IMR-90 (cell line): ENCODE measurements around the gene PKM. TPM values are rescaled to one million over a fixed set of nuclear protein-coding genes. Genes with fewer than 3 reads are reported as not detected.
A peak's percentile ranks its signal among the peaks of the same experiment; 100 is the strongest.

Experiments used
- ATAC-seq: fragments of 200-7000 bp; cut with Tn5 transposase; 2 replicates; pipeline ENCODE4 v1.9.1; 2020; ENCODE audit warnings: low read depth, mild to moderate bottlenecking, moderate library complexity
- BruUV-seq: library from RNA; stranded (reverse); fragments of 400-500 nt; replicated peaks from 2 replicates; lab custom pipeline; 2021; lab: Mats Ljungman, UMichigan
- CTCF ChIA-PET: fragments of 300-600 bp; formaldehyde crosslinking; extraction: SDS; loops from one replicate; lab custom pipeline; 2021; ENCODE audit warnings: antibody characterized with exemption; lab: Yijun Ruan, JAX
- POLR2A ChIA-PET: fragments of 300-600 bp; sonication (Branson Sonifier 250); formaldehyde crosslinking; loops from one replicate; lab custom pipeline; 2022; ENCODE audit warnings: antibody characterized with exemption; ENCODE audit not compliant: unreplicated experiment; lab: Charles Lee
- DNase-seq: peaks from one replicate; pipeline ENCODE4 v3.0.0; 2013
- H2AFZ ChIP-seq: replicated peaks from 2 replicates; pipeline ENCODE3; 2013; ENCODE audit warnings: low read length, mild to moderate bottlenecking; ENCODE audit not compliant: poor library complexity
- H2AK5ac ChIP-seq: 2 replicates; pipeline ENCODE4 v1.6.1; 2013; ENCODE audit warnings: low read depth, low read length, inconsistent platforms
- H2AK9ac ChIP-seq: replicated peaks from 2 replicates; pipeline ENCODE3; 2013; ENCODE audit warnings: mild to moderate bottlenecking, low read depth, low read length, moderate library complexity; ENCODE audit not compliant: poor library complexity
- H2BK120ac ChIP-seq: 2 replicates; pipeline ENCODE4 v1.6.1; 2013; ENCODE audit warnings: low read depth, low read length, inconsistent platforms
- H2BK15ac ChIP-seq: 3 replicates; pipeline ENCODE4 v1.6.1; 2013; ENCODE audit warnings: low read depth, low read length, inconsistent platforms
- H2BK20ac ChIP-seq: 2 replicates; pipeline ENCODE4 v1.6.1; 2013; ENCODE audit warnings: low read depth, mild to moderate bottlenecking, inconsistent platforms, low read length, moderate library complexity
- H2BK5ac ChIP-seq: 2 replicates; pipeline ENCODE4 v1.6.1; 2013; ENCODE audit warnings: mild to moderate bottlenecking, low read depth, low read length, inconsistent platforms; ENCODE audit not compliant: poor library complexity, severe bottlenecking
- H3K14ac ChIP-seq: replicated peaks from 2 replicates; pipeline ENCODE4 v1.6.1; 2013; ENCODE audit warnings: low read depth, low read length, inconsistent platforms
- H3K18ac ChIP-seq: 2 replicates; pipeline ENCODE4 v1.6.1; 2013; ENCODE audit warnings: low read depth, low read length, control low read depth
- H3K23ac ChIP-seq: 2 replicates; pipeline ENCODE4 v1.6.1; 2013; ENCODE audit warnings: low read depth, low read length, inconsistent platforms
- H3K27ac ChIP-seq: 2 replicates; pipeline ENCODE4 v1.5.1; 2013; ENCODE audit warnings: mild to moderate bottlenecking, control low read depth, low read length; ENCODE audit not compliant: insufficient read depth
- H3K27me3 ChIP-seq: 2 replicates; pipeline ENCODE4 v1.6.1; 2013; ENCODE audit warnings: low read length; ENCODE audit not compliant: control insufficient read depth, insufficient read depth
- H3K36me3 ChIP-seq: 2 replicates; pipeline ENCODE4 v1.6.1; 2013; ENCODE audit warnings: low read length, mixed read lengths; ENCODE audit not compliant: control insufficient read depth, insufficient read depth
- H3K4ac ChIP-seq: 2 replicates; pipeline ENCODE4 v1.6.1; 2013; ENCODE audit warnings: low read depth, low read length, inconsistent platforms
- H3K4me1 ChIP-seq: 2 replicates; pipeline ENCODE4 v1.6.1; 2013; ENCODE audit warnings: low read length, mixed read lengths; ENCODE audit not compliant: control insufficient read depth, insufficient read depth
- H3K4me2 ChIP-seq: 2 replicates; pipeline ENCODE4 v1.6.1; 2013; ENCODE audit warnings: low read depth, mild to moderate bottlenecking, control low read depth, low read length, moderate library complexity
- H3K4me3 ChIP-seq: 2 replicates; pipeline ENCODE4 v1.5.1; 2013; ENCODE audit warnings: low read depth, mild to moderate bottlenecking, control low read depth, low read length, moderate library complexity; ENCODE audit not compliant: insufficient read depth
- H3K56ac ChIP-seq: 2 replicates; pipeline ENCODE4 v1.6.1; 2013; ENCODE audit warnings: low read length, inconsistent platforms; ENCODE audit not compliant: insufficient read depth; ENCODE audit errors: extremely low read depth
- H3K79me1 ChIP-seq, 2 experiments: 2 replicates each; pipeline ENCODE4 v1.6.1; 2013; ENCODE audit warnings: low read length in 2 of 2, inconsistent platforms in 1 of 2, low read depth in 1 of 2
- H3K9ac ChIP-seq: 2 replicates; pipeline ENCODE4 v1.6.1; 2013; ENCODE audit warnings: low read depth, low read length, control low read depth
- H3K9me1 ChIP-seq: 2 replicates; pipeline ENCODE4 v1.6.1; 2013; ENCODE audit warnings: low read length, inconsistent platforms; ENCODE audit not compliant: insufficient read depth
- H3K9me3 ChIP-seq: 2 replicates; pipeline ENCODE4 v1.6.1; 2013; ENCODE audit warnings: low read length; ENCODE audit not compliant: control insufficient read depth, insufficient read depth
- H4K20me1 ChIP-seq: 2 replicates; pipeline ENCODE4 v1.6.1; 2013; ENCODE audit warnings: low read length, inconsistent platforms; ENCODE audit not compliant: insufficient read depth
- H4K5ac ChIP-seq: 2 replicates; pipeline ENCODE4 v1.6.1; 2013; ENCODE audit warnings: mild to moderate bottlenecking, low read depth, low read length, control low read depth
- H4K8ac ChIP-seq, 2 experiments: 2 replicates each; pipeline ENCODE4 v1.6.1; 2013; ENCODE audit warnings: low read depth in 2 of 2, low read length in 2 of 2, control low read depth in 1 of 2, inconsistent platforms in 1 of 2
- H4K91ac ChIP-seq: 2 replicates; pipeline ENCODE4 v1.6.1; 2013; ENCODE audit warnings: low read depth, low read length, inconsistent platforms; ENCODE audit not compliant: insufficient read depth
- BHLHE40 ChIP-seq: fragments of 150-350 bp; IDR thresholded peaks from 2 replicates; pipeline ENCODE4 v1.6.1; 2016; ENCODE audit warnings: mild to moderate bottlenecking, low read depth, low read length
- CEBPB ChIP-seq: IDR thresholded peaks from 2 replicates; pipeline ENCODE4 v1.6.1; 2012; ENCODE audit warnings: low read depth, low read length, improper control_type of control experiment
- CHD1 ChIP-seq: IDR thresholded peaks from 2 replicates; pipeline ENCODE4 v1.6.1; 2012; ENCODE audit warnings: low read depth, low read length, improper control_type of control experiment
- CTCF ChIP-seq: conservative IDR thresholded peaks from 2 replicates; pipeline ENCODE4 v1.5.1; 2012; ENCODE audit warnings: mild to moderate bottlenecking, low read depth, low read length, improper control_type of control experiment
- ELK1 ChIP-seq: fragments of 150-350 bp; IDR thresholded peaks from 2 replicates; pipeline ENCODE4 v1.6.1; 2016; ENCODE audit warnings: low read depth, mild to moderate bottlenecking, low read length, moderate library complexity, borderline replicate concordance
- FOS ChIP-seq: fragments of 150-350 bp; IDR thresholded peaks from 2 replicates; pipeline ENCODE4 v1.6.1; 2016; ENCODE audit warnings: low read depth, low read length
- MAFK ChIP-seq: IDR thresholded peaks from 2 replicates; pipeline ENCODE4 v1.6.1; 2012; ENCODE audit warnings: low read depth, low read length, improper control_type of control experiment
- MAZ ChIP-seq: IDR thresholded peaks from 2 replicates; pipeline ENCODE4 v1.6.1; 2012; ENCODE audit warnings: low read depth, mild to moderate bottlenecking, low read length, improper control_type of control experiment, moderate library complexity, borderline replicate concordance
- MXI1 ChIP-seq: IDR thresholded peaks from 2 replicates; pipeline ENCODE4 v1.6.1; 2012; ENCODE audit warnings: low read depth, mild to moderate bottlenecking, low read length, moderate library complexity, borderline replicate concordance
- NFE2L2 ChIP-seq: fragments of 150-350 bp; IDR thresholded peaks from 2 replicates; pipeline ENCODE4 v1.6.1; 2016; ENCODE audit warnings: low read depth, mild to moderate bottlenecking, low read length
- POLR2A ChIP-seq: IDR thresholded peaks from 2 replicates; pipeline ENCODE4 v1.6.1; 2012; ENCODE audit warnings: mild to moderate bottlenecking, low read depth, low read length
- RAD21 ChIP-seq: IDR thresholded peaks from 2 replicates; pipeline ENCODE4 v1.6.1; 2012; ENCODE audit warnings: low read length, improper control_type of control experiment
- RCOR1 ChIP-seq: IDR thresholded peaks from 2 replicates; pipeline ENCODE4 v1.6.1; 2012; ENCODE audit warnings: mild to moderate bottlenecking, low read length, improper control_type of control experiment; ENCODE audit not compliant: insufficient replicate concordance
- RFX5 ChIP-seq: IDR thresholded peaks from 2 replicates; pipeline ENCODE4 v1.8.0; 2012; ENCODE audit warnings: low read depth, mild to moderate bottlenecking, low read length, moderate library complexity
- SMC3 ChIP-seq: fragments of 150-350 bp; IDR thresholded peaks from 2 replicates; pipeline ENCODE4 v1.6.1; 2016; ENCODE audit warnings: low read depth, mild to moderate bottlenecking, antibody characterized with exemption, low read length, moderate library complexity
- WGBS, 2 experiments: methylation state at CpG; one replicate each; pipeline versions ENCODE4 v1.1.5 to v1.1.7; 2013; ENCODE audit warnings: missing lambda C conversion rate in 2 of 2; ENCODE audit not compliant: insufficient read length in 1 of 2; ENCODE audit errors: extremely low coverage in 2 of 2; 5-methylcytosine and 5-hydroxymethylcytosine counted together
- dilution Hi-C: fragments of 300-500 bp; cut with HindIII; formaldehyde crosslinking; loops from one replicate; pipeline ENCODE4 v1.14.3; 2018; ENCODE audit warnings: low sequenced_read_pairs; ENCODE audit not compliant: unreplicated experiment
- in situ Hi-C: fragments of 300-500 bp; cut with MboI; formaldehyde crosslinking; loops from 3 replicates; pipeline ENCODE4 v1.14.3; 2019; ENCODE audit warnings: low sequenced_read_pairs, inconsistent platforms, mixed read lengths
- intact Hi-C: fragments of 100-400 bp; cut with micrococcal nuclease; formaldehyde crosslinking; loops from 2 replicates; pipeline ENCODE4 v1.10.0; 2022
- polyA plus RNA-seq, 3 experiments: library from polyadenylated mRNA; depleted of rRNA; stranded (reverse); fragments of >200 nt; gene quantifications; 2 replicates each; pipeline ENCODE4 v1.2.3, GENCODE V29; 2012; ENCODE audit warnings: low replicate concordance in 1 of 3
- total RNA-seq: library from RNA; depleted of rRNA; stranded (reverse); fragments of >200 nt; gene quantifications from 2 replicates; pipeline ENCODE4 v1.2.3, GENCODE V29; 2012
- TF ChIP-seq, protein P1 (sequence below): fragments of 150-350 bp; IDR thresholded peaks from 2 replicates; pipeline ENCODE4 v1.6.1; 2017; ENCODE audit warnings: mild to moderate bottlenecking, antibody characterized with exemption, low read length, low read depth

The PKM gene
- total and polyA plus RNA-seq, 2 of the 4 experiments (the other 2 are of a cell fraction), result 2,219 to 3,859 TPM

DNA sequence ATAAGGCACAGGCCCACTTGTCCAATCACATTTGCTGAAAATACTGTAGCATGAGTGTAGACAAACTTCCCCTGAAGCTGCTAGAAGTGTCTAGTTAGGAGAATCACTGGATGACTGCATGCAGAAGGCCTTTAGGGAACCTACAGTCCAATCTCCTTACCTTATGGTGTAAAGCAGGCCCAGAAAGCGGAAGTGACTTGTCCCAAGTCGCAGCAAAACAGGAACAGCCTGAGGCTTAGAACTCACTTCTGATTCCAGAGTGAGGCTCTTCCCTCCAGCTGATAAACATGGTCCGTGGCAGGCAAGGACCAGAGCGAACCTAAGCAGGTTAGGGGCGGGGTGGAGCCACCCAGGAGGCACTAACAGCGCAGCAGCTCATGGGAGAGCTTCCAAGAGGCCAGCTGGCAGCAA, 35.9 kb downstream of the PKM start:
- H3K36me3 ChIP-seq, result peaks cover 20% of the 10 kb centered on the region
- no peak overlapping the region for H2BK20ac ChIP-seq
- ChIA-PET CTCF (interaction anchor here (1.0 kb wide), 1 partner anchor 32 kb away, joined by 3 read pairs; no protein-coding TSS in a partner anchor), POLR2A (interaction anchor here (1.0 kb wide), 1 partner anchor 42 kb away, joined by 3 read pairs; no protein-coding TSS in a partner anchor)
- H2AFZ ChIP-seq, result peak overlapping the region; percentile 26
- no peak overlapping the region for H3K14ac ChIP-seq
- no peak overlapping the region for H3K23ac ChIP-seq
- no peak overlapping the region for H4K91ac ChIP-seq
- dilution Hi-C loops (no loop called here), intact Hi-C loops (loop anchor here (5.0 kb wide), 1 partner anchor 77 kb away; the partner anchor contains the start of gene PARP6), in situ Hi-C loops (no loop called here)
- H2BK120ac ChIP-seq, result no peak overlapping the region
- H4K8ac ChIP-seq, result no peak overlapping the region
- H3K79me1 ChIP-seq, result 0 out of 4 replicates have a peak, but pooled peaks cover 0 to 4% of the 10 kb centered on the region in 2 experiments
- no peak overlapping the region for H3K56ac ChIP-seq
- H2BK15ac ChIP-seq, result no peak overlapping the region
- TF ChIP-seq FOS (no peak), MXI1 (no peak), POLR2A (no peak), CTCF (no peak), ELK1 (no peak), SMC3 (no peak), MAFK (no peak), MAZ (no peak), RAD21 (no peak), RCOR1 (no peak), NFE2L2 (no peak), CHD1 (no peak), CEBPB (no peak), RFX5 (no peak), BHLHE40 (no peak)
- TF ChIP-seq, protein P1, sequence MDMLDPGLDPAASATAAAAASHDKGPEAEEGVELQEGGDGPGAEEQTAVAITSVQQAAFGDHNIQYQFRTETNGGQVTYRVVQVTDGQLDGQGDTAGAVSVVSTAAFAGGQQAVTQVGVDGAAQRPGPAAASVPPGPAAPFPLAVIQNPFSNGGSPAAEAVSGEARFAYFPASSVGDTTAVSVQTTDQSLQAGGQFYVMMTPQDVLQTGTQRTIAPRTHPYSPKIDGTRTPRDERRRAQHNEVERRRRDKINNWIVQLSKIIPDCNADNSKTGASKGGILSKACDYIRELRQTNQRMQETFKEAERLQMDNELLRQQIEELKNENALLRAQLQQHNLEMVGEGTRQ, result no peak
- H3K4me3 ChIP-seq, result no peak overlapping the region
- H2AK9ac ChIP-seq, result no peak overlapping the region
- no peak overlapping the region for H2AK5ac ChIP-seq
- H4K5ac ChIP-seq, result no peak overlapping the region
- no peak overlapping the region for H2BK5ac ChIP-seq
- no peak overlapping the region for H3K18ac ChIP-seq
- H3K4me1 ChIP-seq, result no peaks in the 10 kb centered on the region
- H3K9me1 ChIP-seq, result no peaks in the 10 kb centered on the region
- H3K4me2 ChIP-seq, result no peak overlapping the region
- no peak for ATAC-seq
- no peak for DNase-seq
- no peak overlapping the region for H3K27ac ChIP-seq
- no peaks in the 10 kb centered on the region for H3K9me3 ChIP-seq
- WGBS, 2 experiments, result 66% methylated on average over 3 of the region's 6 CpGs; no CpG with 5 or more reads in 1 of the 2 experiments
- H3K9ac ChIP-seq, result no peak overlapping the region
- H4K20me1 ChIP-seq, result peaks cover 30% of the 10 kb centered on the region
- H3K27me3 ChIP-seq, result peaks cover 6% of the 10 kb centered on the region
- no TSS peak for BruUV-seq
- H3K4ac ChIP-seq, result no peak overlapping the region
